GM18867 (cell line): ENCODE measurements around the gene STEAP3.

Experiments
- ATAC-seq: cut with Tn5 transposase; IDR thresholded peaks from one replicate; pipeline ENCODE4 v1.9.1; 2021; ENCODE audit warnings: mild to moderate bottlenecking, moderate library complexity; ENCODE audit not compliant: unreplicated experiment

The STEAP3 gene

GRCh38 chr2:119197529-119198239 is 25.9 kb upstream of the STEAP3 start:
- no peak for ATAC-seq

DNA sequence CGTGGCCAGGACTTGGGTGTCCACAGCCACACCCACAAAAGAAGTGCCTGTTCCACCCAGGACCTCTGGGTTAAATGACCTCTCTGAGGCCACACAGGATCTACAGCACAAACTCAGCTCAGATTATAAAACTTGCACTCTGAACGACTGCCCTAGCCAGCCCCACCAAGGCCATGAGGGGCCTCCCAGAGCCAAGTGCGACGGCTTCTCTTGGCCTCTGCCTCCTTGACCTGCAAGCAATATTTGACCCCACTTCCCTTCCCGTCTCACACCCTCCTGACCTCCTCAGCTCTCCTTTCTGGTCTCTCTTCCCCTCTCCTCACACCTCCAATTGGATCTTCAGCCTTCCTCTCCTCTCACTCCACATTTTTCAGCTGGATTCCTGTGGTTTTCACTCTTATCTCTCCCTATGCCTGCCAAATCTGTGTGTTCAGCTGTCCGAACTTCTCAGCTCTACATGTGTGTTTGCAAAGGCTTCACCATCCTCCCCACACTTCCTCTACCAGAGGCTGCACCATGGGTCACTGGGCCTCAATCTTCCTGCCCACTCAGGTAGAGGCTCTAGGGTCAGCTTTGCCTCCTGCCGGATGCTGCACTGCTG is 25.3 kb upstream of the STEAP3 start:
- no peak for ATAC-seq

- ATAC-seq, result no peak
Observed at GRCh38 chr2:119201815-119202214, 21.8 kb upstream of the STEAP3 start.

DNA sequence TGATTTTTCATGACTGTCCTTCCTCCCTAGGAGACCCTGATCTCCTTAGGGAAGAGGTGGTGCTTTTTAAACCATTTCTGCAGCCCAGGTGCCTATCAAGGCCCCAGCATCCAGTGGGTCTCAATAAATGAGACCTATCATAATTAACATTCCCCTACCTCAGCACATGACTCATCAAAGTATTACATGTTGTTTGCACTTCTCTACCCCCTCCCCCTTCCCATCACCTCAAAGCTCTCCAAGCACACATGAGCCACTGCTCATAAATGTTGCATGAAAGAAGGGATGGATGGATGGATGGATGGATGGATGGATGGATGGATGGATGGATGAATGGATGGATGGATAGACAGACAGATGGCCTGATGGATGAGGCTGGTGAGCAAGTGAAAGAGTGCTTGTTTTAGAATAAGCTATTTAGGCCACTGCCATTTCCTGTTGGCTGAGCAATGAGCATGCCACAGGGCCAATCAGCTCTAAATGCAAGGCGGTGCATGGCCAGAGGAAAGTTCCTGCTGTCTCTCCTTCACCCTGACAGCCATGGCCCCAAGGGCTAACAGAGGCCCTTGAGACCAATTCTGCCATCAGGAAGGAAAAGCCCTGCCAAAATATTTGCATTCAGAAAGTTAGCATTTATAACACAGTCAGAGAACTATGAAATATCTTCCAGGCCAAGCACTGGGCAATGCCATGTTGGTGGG is 20.9 kb upstream of the STEAP3 start:
- ATAC-seq, result no peak

GRCh38 chr2:119204525-119204924 is 19.1 kb upstream of the STEAP3 start:
- ATAC-seq, result no peak

- no peak for ATAC-seq
Observed at GRCh38 chr2:119205001-119205706, 18.5 kb upstream of the STEAP3 start.

- ATAC-seq, result no peak
Observed at GRCh38 chr2:119206201-119206600, 17.4 kb upstream of the STEAP3 start.

DNA sequence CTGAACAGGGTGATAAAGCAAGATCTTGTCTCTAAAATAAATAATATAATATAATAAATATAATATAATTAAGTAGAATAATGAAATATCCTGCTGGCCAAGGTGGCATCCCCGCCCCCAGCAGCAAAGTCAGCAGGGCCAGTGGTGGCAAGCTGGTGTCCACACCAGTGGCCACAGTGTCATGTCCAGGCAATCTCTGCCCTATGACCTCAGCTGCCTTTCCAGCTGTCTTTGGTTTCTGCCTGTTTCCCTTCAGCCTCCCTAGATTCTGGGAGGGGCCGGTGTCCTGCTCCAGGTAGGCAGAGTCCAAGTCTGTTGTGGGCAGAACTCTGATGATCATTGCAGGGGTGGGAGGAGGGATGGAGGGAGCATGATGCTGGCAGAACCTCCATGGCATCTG is 16.2 kb upstream of the STEAP3 start:
- no peak for ATAC-seq

DNA sequence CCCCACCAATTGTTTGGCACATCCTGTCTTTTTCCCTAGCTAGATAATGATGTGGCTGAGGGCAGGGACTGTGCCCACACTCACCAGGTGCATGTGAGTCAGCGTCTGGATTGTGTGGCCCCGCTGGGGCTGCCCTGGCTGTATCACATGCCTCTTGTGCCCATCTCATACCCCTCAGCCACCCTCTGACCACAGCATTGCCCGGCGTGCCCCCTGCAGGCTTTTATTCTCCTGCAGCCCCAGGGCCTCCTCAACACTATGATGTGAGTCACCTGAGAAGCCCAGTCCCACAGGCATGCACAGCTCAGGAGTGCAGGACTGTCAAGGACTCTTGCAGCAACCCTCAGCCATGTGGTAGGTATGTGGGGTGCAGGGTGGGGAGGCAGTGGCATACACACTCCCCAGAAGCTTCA is 14.8 kb upstream of the STEAP3 start:
- ATAC-seq, result no peak

DNA sequence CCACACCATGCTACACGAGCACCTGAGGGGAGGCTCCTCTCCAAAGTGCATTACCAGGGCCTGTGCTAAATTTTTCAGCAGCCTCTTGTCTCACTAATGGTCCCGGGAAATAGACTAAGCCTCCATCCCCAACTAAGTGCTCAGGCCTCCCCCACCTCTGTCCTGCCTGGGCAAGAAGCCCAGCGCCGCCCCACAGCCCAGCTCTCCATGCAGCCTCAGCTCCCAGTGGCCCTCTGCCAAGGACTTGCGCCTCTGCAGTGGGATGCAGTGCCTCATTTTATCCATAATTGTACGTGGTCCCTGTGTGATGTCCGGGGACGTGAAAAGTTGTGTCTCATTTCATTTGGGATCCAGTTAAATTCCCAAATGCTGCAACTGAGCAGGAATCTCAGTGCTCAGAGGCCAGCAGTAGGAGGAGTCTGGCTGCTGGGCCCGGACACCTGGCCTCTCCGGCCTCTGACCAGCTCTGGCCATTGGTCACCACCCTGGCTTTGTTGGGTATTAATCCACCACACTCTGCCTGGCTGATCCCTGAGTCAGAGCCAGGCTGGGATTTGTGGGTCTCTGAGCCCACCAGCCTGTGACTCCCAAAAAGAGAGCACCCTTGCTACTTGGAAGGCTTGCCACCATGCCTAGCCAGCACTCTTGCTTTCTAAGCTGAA is 11.4 kb upstream of the STEAP3 start:
- no peak for ATAC-seq

DNA sequence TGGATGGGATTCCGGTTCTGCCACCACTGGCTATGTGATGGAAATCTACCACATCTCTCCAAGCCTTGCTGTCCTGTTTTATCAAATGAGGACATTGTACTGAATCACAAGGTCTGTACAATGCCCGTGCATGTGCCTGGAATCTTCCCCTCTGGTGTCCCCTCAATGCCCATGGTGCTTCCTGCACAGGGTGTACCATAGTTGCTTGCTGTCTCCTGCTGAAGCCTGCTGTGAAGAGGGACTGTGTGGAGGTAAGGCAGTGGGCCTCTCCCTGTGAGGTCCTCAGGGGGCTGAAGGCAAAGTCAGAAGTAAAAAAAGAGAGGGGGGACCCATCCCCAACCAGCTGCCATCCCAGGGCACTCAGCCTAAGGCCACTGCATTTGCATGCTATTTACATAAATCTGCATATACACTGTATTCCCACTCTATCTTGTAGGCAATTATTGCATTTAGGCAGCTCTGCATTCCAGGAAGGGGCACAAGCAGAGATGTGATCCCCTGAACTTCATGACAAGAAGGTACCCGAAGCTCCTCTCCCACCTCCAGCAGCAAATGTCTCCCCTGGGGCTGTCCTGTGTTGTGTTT is 9.1 kb upstream of the STEAP3 start:
- no peak for ATAC-seq

DNA sequence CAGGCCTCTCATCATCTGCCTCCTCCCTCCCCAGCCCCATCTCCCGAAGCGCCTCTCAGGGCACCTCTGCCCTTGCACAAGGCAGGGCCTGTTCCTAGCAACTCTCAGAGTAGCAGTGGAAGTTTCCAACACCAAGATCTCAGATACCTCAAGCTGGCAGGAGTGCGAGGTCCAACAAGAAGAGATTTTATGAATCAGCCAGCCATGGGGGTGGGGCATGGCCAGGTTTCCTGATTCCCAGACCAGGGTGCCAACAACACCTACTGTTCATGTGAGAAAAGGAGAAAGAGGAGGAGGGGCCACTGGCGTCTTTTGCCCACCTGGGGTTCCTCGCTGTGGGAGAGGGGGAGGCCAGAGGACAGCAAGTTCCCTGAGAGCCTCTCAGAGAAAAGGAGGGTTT is 6.6 kb upstream of the STEAP3 start:
- no peak for ATAC-seq

DNA sequence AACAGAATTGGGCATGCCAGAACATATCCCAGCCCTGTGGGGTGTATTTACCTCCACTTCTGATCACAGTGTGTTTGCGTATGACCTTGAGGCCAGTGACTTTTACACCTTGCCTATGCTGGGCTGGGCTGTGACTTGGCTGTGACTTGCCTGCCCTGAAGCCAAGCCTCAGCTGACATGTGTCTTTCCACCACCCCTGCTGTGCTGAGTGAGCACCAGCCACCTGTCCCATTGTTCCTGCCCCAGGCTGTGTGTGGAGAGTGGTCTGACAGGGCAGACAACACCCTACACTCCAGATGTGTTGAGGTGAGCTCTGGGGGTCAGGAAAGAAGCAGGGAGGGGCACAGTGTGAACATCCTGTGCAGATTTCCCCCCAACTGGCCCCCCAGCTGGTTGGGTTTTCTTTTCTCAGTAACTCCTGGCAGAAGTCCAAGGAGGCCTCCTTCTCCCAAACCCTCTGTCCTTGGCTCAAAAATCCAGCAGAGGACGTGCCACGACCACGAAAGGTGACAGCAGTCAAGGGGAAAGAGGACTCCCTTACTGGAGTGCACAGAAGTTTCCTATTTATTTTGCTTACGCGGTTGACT is 5.1 kb upstream of the STEAP3 start:
- no peak for ATAC-seq

DNA sequence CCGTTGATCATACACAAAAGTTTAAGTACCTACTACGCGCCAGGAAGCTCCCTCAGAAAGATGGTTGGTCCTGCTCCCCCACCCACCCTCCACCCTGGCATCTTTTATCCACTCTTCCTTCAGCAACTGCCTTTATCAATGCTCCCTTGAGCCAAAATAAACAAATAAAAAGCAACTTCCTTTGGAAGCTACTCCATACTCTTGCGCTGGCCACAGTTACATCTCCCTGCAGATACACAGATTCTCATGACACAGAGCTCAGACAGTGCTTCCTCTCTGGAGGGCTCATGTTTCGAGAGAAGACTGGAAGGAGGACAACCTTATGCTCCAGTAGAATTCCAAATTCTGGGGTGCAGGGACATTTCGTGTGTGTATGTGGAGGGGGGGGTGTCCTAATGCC is 3.8 kb upstream of the STEAP3 start:
- no peak for ATAC-seq

- no peak for ATAC-seq
Observed at GRCh38 chr2:119220720-119221301, 2.8 kb upstream of the STEAP3 start.

DNA sequence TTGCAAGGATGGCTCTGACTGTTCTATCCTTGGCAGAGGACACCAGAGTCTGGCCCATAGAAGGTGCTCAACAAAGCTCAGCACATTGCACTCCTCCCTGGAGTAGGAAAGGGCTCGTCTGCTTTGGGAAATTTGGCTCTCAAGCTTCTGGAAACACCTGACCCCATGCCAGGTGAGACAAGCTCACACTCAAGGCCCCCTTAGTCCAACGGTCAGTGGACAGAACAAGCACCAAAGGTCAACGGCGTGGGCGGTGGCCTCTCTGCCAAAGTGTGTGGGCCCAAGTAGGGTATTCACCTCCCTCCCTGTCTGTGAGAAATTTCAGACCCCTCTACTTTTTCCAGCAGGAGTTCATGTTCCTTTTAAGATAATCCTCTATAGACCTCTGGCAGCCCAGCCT is 2.0 kb upstream of the STEAP3 start:
- ATAC-seq, result no peak

DNA sequence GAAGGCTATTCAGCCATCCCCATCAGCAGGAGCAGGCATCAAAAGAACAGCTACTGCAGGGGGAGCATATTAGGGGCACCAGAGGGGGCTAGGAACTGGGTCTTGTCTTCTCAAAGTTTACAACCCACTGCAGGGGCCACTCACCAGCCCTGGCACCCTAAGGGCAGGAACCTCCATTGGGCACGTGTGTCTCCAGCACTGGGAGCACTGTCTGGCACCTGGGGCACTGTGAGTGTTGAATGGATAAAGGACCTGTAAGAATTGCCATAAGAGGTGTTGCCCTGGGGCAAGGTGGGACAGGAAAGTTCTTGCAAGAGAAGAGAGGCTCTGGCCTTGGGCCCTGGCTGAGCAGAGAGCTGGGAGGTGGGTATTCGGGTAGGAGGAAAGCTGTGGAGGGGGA is 1.4 kb upstream of the STEAP3 start:
- ATAC-seq, result no peak

DNA sequence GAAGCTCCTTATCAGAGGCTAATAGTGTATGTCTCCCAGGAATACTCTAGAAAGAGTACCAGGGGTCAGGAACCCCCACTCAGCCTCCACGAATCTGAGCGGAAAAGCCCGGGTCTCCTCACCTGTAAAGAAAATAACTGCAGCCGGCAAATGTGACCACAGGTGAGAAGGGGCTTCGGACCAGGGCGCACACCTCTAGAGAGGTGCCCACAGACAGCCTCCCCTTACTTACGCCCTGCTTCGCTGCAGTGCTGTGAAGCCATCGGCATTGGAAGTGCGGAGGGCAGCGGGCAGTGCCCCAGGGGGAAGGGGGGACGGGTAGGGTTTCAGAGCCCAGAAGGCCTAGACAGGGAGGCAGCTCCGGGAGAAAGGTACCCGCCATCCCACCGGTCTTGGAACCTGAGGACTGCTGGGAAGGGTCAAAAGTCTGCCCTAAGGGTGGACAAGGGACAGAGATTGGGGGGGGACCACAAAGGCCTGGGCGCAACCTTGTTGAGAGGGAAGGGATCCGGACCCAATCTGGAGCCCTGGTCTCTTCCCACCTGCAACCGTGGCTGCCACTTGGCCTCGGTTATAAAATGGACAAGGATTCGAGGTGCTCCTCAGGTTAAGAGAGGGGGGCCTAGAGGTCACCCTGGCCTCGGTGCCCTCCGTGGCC is 642 bp upstream of the STEAP3 start:
- ATAC-seq, result no peak

- no peak for ATAC-seq
Observed at GRCh38 chr2:119224391-119225104, 914 bp downstream of the STEAP3 start.
